A549 (cell line): ENCODE results near the gene ZNF697.

ENCODE experiments used
- POLR2A ChIP-seq: IDR thresholded peaks from 2 replicates; pipeline ENCODE4 v1.6.1; 2012; ENCODE audit warnings: mild to moderate bottlenecking, low read length
- TF ChIP-seq, protein P1 (sequence below): fragments of >200 bp; sonication (Bioruptor Twin); formaldehyde crosslinking; IDR thresholded peaks from 3 replicates; pipeline ENCODE4 v1.5.1; 2016
- TF ChIP-seq, protein P2 (sequence below): fragments of 200-600 bp; sonication (generic); IDR thresholded peaks from 2 replicates; pipeline ENCODE4 v1.6.1; 2016; ENCODE audit warnings: antibody characterized with exemption, mild to moderate bottlenecking, moderate library complexity
- TF ChIP-seq, protein P3 (sequence below): IDR thresholded peaks from 2 replicates; pipeline ENCODE4 v1.6.1; 2012

- TF ChIP-seq, protein P1, sequence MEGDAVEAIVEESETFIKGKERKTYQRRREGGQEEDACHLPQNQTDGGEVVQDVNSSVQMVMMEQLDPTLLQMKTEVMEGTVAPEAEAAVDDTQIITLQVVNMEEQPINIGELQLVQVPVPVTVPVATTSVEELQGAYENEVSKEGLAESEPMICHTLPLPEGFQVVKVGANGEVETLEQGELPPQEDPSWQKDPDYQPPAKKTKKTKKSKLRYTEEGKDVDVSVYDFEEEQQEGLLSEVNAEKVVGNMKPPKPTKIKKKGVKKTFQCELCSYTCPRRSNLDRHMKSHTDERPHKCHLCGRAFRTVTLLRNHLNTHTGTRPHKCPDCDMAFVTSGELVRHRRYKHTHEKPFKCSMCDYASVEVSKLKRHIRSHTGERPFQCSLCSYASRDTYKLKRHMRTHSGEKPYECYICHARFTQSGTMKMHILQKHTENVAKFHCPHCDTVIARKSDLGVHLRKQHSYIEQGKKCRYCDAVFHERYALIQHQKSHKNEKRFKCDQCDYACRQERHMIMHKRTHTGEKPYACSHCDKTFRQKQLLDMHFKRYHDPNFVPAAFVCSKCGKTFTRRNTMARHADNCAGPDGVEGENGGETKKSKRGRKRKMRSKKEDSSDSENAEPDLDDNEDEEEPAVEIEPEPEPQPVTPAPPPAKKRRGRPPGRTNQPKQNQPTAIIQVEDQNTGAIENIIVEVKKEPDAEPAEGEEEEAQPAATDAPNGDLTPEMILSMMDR: no peak
- TF ChIP-seq POLR2A: no peak
- TF ChIP-seq, protein P2, sequence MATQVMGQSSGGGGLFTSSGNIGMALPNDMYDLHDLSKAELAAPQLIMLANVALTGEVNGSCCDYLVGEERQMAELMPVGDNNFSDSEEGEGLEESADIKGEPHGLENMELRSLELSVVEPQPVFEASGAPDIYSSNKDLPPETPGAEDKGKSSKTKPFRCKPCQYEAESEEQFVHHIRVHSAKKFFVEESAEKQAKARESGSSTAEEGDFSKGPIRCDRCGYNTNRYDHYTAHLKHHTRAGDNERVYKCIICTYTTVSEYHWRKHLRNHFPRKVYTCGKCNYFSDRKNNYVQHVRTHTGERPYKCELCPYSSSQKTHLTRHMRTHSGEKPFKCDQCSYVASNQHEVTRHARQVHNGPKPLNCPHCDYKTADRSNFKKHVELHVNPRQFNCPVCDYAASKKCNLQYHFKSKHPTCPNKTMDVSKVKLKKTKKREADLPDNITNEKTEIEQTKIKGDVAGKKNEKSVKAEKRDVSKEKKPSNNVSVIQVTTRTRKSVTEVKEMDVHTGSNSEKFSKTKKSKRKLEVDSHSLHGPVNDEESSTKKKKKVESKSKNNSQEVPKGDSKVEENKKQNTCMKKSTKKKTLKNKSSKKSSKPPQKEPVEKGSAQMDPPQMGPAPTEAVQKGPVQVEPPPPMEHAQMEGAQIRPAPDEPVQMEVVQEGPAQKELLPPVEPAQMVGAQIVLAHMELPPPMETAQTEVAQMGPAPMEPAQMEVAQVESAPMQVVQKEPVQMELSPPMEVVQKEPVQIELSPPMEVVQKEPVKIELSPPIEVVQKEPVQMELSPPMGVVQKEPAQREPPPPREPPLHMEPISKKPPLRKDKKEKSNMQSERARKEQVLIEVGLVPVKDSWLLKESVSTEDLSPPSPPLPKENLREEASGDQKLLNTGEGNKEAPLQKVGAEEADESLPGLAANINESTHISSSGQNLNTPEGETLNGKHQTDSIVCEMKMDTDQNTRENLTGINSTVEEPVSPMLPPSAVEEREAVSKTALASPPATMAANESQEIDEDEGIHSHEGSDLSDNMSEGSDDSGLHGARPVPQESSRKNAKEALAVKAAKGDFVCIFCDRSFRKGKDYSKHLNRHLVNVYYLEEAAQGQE: no peak
- TF ChIP-seq, protein P3, sequence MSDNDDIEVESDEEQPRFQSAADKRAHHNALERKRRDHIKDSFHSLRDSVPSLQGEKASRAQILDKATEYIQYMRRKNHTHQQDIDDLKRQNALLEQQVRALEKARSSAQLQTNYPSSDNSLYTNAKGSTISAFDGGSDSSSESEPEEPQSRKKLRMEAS: no peak
Observed at GRCh38 chr1:119635811-119636390, 12.2 kb downstream of the ZNF697 start.
